SH-SY5Y (cell line): Measurements from ENCODE around the gene RWDD4.

Experiments used
- GATA2 ChIP-seq: IDR thresholded peaks from 2 replicates; pipeline ENCODE4 v1.6.1; 2011; ENCODE audit warnings: mild to moderate bottlenecking, low read depth, low read length
- GATA3 ChIP-seq: IDR thresholded peaks from 2 replicates; pipeline ENCODE4 v1.6.1; 2011; ENCODE audit warnings: low read depth, mild to moderate bottlenecking, low read length, moderate library complexity

DNA sequence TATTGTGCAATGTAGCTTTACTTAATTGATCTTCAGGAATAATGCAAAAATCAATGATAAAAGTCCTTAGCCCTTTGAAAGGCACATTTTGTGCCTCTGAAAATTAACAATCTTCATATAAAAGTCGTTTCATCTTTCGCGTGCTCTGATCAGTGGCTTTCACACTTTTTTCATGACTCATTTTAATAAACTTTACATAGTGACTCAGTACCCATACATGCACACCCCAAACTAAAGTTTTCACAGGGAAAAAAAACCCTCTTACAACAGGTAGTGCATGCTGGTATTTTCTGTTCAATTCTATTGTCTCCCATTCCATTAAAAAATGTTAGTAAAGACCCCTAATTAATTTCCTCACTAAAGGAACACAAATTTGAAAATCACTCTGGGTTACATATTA, 21.5 kb downstream of the RWDD4 start:
- TF ChIP-seq GATA3 (no peak), GATA2 (no peak)
